HG03196 (cell line): ENCODE results near the gene SYT1.
A peak's percentile ranks its signal among the peaks of the same experiment; 100 is the strongest.

Experiments used
- ATAC-seq: cut with Tn5 transposase; IDR thresholded peaks from one replicate; pipeline ENCODE4 v1.9.1; 2021; ENCODE audit not compliant: unreplicated experiment

The SYT1 gene

DNA sequence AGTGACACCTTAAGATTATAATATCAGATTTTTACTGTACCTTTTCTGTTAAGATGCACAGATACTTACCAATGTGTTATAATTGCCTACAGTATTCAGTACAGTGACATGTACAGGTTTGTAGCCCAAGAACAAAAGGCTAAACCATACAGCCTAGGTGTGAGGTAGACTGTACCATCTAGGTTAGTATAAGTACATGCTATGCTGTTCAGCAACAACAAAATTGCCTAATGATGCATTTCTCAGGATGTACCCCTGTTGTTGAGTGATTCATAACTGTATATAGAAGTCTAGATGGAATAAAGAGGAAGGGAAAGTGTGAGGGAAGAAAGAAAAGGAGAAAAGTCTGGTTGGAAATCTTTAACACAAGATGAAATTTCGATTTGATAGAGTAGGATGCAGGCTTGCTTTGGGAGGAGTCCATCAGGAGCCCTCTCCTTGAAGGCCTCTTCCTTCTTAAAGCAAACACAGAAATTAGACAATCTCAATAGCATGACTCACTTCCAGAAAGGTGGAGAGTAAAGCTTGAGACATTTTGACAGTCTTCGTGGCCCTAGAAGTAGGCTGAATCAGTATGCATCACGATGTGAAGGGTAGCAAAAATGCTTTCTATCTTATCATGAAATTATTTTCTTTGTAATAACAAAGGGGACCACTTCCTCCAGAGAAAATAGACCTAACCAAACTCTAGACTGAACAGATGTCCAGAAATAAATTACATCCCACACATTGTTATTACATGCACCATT lies 191.5 kb downstream of the SYT1 start:
- ATAC-seq, result no peak

DNA sequence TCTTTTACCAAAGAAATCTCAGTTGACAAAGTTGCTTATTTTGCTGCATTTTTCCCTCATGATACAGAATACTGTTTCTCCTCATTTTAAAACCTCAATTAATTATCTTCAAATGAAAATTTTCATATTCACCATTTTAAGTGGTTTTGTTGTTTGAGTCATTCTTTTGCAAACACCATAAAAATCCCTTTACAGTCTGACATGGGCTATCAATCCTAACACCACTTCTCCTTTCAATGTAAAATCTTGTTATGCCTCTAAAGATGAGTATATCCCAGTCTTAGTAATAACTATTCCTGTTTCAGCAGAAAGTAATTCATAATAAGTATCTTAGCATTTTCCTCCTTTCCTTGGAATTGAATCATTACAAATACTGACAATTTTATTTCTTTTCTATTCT lies 192.2 kb downstream of the SYT1 start:
- ATAC-seq, result no peak

DNA sequence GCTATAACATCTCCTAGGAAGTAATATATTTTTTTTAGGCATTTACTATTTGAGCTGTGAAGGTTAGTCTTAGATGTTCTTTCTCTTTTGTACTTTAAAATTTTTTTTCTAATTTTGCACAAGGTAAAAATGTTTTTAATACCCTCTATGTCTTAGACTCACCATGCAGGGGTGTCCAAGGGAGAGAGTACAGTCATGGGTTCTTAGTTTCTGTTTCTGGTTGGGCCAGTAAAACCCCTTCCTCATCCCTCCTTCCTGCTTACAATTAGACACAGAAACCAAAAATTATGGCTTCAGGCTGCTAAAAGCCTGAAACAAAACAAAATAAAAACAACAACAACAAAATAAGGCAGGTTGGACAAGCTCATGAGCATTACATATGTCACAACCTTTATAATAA lies 193.0 kb downstream of the SYT1 start:
- ATAC-seq, result no peak

DNA sequence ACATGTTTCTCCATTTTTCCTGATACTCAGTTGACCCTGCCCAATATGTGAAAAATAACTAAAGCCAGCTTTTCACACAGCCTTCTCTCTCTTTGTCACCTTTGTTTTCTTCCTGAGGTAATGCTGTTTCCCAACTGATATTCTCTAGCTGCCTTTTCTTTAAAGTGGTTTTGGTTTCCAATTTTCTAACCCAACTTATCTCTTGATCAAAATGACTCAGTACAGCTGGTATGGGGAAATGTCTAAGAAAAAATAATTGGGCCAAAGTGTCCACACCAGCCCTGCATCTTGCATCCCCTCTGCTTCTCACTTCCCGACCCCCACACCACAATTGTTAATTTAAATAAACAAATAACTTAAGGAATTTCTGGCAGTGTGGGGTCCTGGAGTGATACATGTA lies 193.8 kb downstream of the SYT1 start:
- ATAC-seq, result no peak

DNA sequence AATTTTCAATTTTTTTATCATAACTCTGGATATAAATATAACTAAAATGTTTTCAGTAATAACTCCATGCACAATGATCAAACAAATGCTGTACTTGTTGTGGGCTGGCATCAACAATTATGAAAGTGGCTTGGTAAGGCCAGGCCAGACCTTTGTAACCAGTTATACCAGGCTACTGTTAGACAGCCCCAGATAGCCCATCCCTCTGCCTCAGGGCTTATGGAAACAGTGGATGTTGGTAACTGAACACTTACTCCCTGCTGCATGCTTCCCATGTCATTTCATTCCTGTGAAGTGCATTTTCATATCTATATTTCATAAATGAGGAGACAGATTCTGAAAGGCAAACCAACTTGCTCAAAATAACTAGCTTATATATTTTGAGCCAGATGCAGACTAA lies 195.0 kb downstream of the SYT1 start:
- ATAC-seq, result no peak

DNA sequence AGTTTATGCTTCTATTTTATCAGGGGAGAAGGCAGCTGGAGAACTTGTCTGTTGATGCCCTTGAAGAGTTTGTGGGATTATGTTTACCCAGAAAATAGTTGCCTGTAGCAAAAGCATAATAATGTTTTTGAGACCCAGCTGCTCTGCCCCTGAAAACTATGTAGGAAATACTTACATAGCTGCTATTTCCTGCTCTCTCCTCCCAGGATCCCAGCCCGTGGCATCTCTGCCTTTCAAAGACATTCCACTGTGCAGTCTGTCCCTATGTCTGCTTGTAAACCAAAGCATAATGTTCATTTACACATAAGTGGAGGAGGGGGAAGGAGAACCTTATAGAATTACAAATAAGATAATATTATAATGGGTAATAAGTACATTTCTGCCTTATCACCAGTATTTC lies 198.7 kb downstream of the SYT1 start:
- ATAC-seq, result no peak

DNA sequence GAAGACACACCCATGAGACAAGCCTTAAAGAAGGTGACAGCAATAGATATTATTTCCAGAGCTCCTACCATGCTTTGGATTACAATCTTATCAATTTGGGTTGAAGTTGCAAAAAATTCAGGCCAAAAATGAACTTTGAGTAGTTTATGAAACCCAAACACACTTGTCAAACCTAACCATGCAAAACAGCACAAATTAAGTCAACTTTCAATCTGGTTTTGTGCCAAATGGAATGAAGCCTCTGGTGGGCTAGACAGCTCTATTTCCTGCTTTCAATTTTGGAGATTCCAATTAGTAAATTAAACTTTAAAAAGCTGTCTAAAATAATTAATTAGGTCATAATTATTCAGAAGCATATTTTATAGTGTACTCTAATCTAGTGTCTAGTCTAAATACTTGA lies 203.4 kb downstream of the SYT1 start:
- no peak for ATAC-seq

DNA sequence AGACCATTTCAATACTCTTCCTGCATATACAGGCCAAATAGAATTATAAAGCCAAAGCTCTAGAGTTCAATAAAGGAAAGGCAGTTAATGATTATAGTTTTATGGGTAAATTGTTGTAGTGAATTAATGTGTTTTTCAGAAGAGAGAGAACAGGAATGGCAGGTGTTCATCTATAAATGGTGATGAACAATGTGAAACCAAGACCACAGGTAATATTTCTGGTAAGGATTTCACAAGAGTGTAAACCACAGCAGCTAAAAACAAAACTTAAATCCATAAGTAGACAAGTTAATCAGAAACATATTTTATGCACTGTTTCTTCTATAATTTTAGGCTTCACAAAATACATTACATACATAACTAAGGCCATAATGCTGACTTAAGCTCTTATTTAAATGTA lies 204.4 kb downstream of the SYT1 start:
- ATAC-seq, result peak; percentile 98

DNA sequence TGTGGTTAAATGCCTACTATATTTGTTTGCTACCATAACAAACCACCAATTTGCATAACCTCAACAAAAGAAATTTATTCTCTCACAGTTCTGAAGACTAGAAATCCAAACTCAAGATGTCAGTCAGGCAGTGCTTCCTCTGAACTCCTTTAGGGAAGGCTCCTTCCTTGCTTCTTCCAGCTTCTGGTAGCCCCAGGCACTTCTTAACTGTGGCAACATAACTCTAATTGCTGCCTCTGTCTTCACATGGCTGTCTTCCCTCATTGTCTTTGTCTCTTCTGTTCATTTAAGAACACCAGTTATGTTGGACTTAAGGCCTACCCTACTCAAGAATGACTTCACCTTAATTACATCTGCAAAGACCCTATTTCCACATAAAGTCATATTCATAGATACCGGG lies 206.9 kb downstream of the SYT1 start:
- no peak for ATAC-seq

DNA sequence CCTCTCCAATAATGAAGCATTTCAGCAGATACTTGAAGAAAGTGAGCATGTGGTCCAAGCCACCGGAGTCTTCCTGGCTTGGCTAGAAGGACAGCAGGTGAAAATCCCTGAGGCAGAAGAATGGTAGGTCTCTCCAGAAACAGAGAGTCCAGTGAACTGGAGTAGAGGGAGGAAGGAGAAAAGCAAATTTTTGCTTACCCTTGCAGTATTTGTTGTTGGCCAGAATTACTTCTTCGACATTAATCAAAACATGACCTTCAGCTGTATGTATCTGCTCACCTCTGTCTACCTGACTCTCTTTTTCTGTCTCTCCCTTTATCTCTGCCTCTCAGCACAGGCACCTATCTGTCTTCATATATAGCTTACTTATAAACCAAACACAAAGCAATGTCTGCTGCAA lies 208.9 kb downstream of the SYT1 start:
- ATAC-seq, result no peak

DNA sequence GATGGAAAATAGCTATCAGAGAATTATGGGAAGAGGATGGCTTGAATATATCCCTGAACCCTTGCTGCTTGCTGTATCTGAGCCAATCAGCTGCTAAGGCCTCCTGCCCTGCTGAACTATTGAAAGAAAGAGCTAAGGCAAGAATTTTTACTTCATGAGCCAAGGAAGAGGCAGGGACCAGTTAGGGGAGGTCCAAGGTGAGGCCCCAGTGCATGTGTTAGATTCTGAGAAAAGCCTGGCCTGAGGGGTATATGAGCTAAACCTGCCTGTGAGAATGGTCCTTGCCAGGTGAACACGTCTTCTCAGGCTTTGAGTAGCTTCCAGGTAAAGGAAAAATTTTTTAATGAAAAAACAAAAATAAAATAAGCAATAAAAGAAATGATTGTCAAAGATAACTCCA lies 218.0 kb downstream of the SYT1 start:
- no peak for ATAC-seq

DNA sequence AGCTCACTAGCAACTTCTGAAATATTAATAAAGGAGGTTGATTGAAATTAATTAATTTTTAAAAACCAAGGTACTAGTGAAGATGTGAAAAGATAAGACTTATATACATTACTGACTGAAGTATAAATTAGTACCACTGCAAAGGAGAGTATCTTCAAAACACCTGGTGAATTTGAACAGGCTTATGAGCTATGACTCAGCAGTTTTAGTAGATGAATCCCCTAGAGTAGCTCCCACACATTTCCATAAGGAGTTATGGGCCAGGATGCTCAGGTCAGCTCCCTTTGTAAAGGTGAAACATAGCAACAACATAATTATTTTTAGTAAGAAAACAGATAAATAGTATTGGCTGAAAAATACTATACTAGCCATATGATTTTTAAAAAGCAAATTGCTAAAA lies 218.6 kb downstream of the SYT1 start:
- no peak for ATAC-seq

DNA sequence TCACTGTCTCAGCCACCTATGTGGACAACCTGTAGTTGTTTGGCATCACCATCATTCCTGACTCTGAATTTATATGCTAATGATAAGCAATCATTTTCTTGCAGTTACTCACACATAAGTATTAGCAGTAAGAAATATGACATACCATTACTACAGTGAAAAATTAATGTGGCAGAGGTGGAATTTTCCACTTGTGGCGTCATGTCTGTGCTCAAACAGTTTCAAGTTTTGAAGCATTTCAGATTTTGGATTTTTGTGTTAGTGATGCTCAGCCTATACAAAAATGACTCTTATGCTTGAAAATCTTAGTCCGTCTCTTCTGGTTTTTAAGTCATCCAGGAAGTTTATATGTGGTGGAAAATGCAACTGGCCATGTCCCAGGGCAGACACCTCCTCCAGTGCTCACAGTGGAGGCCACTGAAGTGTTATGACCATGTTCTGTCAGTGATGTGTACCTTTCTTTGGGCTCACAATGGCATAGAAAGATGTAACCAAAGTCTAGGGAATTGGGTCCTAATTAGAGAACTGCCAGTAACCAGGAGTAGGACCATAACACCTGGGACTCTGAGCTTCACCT lies 220.6 kb downstream of the SYT1 start:
- no peak for ATAC-seq

DNA sequence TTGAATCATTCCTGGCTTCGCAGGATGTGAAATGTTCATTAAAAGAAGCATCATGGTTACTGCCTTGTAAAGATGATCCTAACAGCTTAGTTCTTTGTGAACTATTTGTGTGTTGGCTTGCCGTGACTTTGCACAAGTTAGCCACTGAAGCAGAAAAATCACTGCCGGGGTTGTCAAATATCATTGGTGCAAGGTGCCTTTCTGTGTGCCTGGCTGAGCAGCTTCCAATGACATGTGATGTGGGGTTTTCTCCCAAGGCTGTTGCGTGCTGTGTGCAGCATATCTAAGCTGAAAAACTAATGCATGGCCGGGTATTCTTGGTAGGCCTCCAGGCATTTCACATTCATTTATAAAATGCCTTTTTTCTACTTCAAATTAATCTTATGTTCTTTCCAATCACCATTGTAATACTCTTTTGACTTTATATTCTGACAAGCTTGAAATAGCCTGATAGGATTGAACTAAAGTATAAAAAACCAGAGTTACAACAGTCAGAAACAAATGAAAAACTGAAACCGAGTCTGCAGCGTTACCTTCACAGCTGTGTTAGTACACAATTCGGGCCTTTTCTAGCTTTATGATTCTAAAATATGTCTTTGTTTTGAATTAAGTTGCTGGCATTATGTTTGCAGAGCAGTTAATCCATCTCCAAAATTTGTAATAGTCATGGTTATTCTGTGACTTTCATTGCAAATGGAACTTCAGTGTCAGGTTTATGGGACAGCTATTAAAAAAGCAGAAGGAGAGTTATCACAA lies 222.1 kb downstream of the SYT1 start:
- no peak for ATAC-seq

DNA sequence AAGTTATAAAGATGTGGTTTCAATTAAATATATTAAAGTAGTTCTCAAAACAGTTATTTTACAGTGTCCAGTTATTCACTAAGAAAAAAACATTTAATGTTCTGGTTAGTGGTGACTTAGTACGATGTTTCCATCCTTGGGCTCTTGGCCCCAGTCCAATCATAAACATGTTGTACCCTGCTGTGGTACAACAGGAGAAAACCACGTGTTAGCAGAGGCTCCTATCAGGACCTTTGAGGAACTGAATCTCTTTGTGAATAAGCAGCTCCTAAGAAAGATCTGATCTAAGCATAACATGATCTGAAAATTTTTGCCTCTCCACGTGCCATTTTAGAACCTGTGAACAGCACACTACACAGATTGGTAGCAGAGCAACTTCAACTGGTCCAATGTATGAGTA lies 234.0 kb downstream of the SYT1 start:
- ATAC-seq, result no peak

DNA sequence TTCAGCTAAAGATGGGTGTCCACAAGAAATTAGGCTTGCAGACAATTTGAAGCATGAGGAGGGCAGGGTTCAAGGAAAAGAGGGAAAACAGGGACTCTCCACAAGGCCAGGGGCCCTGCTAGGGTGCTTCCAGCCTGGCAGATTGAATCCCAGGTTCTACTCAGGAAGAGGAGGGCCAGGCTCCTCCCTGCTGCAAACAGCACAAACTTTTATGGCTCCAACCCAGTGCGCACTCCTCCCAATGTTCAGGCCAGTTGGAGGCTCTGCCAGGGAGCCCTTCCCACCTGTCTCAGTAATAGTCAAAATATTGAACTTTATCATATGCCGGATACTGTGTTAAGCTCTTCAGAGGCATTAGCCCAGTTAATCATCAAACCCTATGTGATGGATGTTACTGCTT lies 244.4 kb downstream of the SYT1 start:
- ATAC-seq, result no peak

DNA sequence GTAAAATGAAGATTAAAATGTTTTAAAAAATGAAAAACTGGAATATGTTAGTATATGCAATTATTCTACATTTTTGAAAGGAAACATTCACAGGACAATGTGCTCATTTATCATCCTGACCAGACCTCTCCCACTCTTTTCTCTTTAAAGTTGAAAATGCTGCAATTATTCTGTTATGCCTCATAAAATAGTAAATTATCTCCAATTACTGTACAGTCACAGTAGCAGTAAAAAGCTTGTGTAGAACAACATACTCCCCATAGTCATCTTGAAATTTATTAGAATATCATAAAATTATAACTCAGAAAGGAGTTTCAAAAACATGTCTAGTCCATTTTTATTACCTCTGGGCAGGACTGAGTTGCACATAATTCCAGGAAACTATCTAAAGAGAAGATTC lies 250.3 kb downstream of the SYT1 start:
- no peak for ATAC-seq

DNA sequence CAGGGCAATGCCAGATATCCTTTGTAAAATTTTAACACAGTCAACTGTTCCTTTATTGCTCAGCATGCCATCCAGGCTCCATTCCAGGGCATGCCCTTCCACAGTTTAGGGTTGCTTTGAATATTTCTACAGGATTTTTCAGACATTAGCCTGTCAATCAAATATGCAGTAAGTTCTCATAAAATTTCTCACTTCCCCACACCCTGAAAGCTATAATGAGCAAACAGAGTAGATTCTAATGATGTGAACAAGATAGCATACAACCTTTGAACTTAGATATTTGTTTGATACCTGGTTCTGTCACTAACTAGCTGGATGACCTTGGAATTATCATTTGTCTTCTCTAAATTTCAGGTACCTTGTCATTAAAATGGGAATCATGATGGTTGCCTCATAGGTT lies 251.2 kb downstream of the SYT1 start:
- ATAC-seq, result no peak

DNA sequence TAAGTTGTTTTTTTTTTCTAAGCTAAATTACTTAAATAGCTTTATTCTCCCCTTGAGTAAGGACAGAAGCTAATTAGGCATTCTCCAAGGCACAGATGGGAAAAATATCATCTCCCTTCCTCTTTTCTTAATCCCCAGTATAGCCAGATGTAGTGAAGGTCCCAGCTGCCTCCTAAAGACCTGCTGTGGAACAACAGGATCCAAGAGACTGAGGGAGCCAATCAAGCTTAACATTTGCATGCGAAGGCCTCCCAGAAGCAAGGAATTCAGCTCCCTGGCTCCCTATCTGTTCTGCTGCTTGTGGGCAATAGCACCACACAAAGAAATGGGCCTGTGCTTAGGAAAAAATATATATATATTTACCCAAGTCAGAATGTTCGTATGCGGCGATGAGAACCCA lies 255.2 kb downstream of the SYT1 start:
- ATAC-seq, result no peak

DNA sequence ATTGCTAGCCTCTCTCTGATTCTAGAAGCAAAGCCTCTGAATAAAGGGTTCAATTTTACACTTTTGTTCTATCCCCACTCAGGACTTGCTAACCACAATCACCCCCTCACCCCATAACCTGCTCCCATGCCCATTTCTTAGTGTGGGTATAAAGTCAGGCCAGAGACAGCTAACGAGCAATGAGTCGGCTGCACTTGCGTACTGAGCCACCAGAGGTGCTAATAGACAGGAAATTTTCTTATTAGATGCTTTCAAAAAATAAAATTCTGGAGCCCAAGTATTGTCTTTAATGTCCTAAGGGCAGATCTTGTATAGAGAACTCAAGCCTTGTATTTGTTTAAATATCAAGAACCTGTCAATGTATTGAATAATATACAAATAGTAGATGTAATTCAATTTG lies 256.9 kb downstream of the SYT1 start:
- ATAC-seq, result peak; percentile 72

DNA sequence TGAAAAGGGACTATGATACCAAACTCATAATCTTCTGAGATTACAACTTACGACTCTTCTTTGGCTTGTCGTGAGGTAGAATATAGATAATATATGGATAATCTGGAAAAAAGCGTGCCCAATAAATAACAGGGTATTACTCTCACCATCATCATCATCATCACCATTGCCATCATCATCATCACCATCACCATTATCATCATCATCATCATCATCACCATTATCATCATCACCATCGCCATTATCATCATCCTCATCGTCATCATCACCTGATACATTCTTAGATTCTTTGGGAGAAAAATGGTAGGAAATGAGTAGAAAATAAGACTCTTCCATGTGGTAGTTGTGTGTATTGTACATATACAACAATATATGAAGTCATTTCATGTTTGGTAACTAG lies 259.8 kb downstream of the SYT1 start:
- no peak for ATAC-seq

DNA sequence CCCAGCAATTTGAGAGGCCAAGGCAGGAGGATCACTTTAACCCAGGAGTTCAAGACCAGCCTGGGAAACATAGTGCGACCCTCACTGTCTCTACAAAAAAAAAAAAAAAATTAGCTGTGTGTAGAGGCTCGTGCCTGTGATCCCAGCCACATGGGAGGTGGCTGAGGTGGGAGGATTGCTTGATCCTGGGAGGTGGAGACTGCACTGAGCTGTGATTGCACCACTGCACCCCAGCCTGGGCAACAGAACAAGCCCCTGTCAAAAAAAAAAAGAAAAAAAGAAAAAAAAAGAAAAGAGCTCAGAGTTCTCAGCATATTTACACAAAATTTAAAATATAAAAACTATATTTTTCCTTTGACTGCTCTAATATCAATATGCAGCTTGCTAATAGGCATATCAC lies 260.8 kb downstream of the SYT1 start:
- ATAC-seq, result no peak
